ENCODE results near the gene TTC33.
"Not testable (repeated sequence)": the region's sequence is repeated elsewhere in the genome, so short reads cannot be mapped to it uniquely, and the experiment has no call there.

The TTC33 gene

DNA sequence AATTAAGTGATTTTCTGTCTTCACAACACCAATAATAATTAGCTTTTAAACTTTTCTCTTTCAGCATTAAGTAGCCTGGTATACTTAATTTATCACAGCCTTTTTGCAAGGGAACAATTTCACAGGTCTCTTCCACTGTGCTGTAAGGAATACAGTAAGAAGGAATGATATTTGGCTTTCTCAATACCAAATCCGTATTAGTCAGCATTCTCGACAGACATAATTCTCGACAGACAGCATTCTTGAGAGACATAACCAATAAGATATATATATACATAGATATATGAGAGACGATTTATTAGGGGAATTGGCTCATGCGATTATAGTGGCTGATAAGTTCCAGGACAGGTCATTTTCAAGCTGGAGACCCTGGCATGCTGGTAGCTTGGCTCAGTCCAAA, 24.4 kb upstream of the TTC33 start:
- DNase-seq (ENCODE audit: low spot score): no peak

DNA sequence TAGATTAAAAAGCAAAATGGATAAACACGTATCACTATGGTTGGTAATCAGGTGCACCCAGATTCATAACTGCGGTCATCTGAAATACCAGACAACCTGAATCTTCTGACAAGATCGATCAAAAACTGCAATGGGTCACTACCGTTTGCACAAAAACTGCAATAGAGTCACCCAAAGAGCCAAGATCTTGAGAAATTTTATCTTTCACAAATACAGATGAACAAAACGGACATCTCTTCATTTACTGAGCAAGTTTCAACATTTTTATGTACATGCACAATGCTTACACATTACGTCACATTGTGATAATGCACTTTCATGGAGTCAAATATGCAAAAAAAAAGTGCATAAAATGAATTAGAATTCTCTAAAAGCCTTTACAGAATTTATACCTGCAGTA, 23.8 kb upstream of the TTC33 start:
- no peak for DNase-seq (ENCODE audit: low spot score)

DNA sequence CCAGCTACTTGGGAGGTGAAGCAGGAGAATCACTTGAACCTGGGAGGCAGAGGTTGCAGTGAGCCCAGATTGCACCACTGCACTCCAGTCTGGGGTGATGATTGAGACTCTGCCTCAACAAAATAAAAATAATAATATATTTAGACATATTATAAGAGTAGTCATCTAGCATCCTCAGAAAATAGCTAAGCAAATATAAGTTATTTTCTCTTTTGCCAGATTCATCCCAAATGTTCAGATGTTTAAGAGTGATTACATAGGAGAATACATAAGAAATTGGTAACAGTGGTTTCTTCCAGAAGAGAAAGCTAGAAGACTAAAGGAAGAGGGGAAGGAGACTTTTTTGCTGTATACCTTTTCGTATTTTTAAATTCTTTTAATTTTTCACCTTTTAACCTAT, 22.4 kb upstream of the TTC33 start:
- no peak for DNase-seq (ENCODE audit: low spot score)

DNA sequence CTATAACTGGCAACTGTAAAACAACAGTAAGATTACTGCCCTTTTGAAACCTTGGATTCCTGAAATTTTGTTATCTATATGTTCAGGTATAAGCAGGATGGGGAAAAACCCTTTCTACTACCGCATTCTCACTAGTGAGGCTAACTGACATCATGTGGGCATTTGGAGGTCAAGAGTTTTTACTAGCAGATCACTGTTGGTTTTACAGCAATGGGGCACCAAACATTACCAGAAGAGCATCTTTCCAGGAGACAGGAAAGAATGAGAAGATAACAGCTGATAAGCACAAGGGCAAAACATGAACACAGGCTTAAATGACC, 20.9 kb upstream of the TTC33 start:
- no peak for DNase-seq (ENCODE audit: low spot score)

DNA sequence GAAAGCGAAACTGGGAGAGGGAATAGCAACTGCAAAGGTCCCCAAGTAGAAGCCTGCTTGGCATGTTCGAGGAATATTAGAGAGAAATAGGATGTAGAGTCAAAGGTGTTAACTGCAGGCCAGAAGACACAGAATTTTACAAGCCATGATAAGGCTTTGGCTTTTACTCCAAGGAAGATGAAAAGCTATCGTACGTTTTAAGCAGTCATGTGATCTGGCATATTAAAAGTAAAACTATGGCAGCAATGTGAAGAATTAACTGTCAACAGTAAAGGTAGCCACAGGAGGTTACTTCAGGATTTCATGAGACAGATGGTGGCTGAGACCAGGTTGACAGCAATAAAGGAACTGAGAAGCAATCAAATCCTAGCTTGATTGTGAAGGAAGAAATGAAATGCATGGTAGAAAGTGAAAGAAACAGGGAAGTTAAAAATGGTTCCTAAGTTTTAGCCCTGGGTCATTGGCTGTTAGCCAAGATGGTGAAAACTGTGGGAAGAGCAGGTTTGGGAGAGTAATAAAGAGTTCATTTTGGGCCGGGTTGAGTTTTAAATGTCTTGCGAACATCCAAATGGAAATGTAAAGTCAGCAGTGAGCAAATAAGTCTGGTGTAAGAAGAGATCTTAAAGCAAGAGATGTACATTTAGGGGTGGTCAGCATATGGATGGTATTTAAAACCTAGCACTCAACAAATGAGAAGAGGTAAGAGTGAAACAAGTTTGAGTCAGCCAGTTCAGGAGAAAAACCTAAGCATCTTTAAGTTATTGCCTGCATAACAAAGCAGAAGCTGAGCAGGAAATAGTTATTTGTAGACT, 20.3 kb upstream of the TTC33 start:
- DNase-seq (ENCODE audit: low spot score): no peak

DNA sequence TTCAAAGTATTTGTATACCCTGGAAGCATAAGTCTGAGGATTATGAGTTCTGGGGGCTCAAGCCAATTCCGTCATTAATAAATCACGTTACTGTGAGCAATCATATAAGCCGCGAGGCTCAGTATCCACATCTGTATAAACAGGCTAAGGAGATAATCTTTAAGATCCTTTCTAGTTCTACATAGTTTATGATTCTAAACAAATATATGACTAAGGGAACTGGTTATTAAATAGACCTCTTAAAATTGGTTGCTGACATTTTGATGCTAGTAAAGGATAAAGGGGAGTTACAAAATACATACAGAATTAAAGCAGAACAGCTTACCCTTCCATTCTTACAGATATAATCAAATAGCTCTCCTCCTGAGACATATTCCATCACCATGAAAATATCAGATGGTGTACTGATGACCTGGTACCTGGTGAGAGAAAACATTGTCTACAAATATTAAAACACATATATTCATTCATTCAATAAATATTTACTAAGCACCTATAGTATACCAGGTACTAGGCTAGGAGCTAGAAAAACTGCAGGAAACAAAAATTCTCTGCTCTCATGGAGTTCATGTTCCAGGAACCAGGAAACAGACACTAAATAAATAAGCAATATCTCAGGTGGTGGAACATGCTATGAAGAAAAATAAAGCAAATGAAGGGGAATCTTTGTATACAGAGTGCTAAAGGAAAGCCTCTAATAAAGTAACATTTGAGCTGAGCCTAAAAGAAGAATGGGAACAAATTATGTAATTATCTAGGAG, 19.5 kb upstream of the TTC33 start:
- DNase-seq (ENCODE audit: low spot score): no peak

DNA sequence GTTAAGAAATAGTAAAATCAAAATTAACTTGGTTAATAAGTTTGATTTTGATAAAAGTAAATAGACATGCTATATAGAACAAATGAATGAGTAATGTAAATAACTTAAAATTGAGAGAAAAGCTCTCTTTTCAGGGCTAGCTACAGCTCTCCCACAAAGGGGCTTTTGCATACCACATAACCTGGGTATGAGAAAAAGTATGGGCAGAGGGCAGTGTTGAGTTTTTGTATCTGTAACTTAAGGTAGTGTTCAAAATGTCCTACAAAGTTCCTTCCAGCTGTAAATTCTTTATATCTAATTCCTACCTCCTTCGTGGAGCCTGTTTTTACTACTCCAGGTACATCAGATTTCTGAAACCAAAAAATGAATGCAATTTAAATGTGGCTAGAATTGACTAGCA, 18.9 kb upstream of the TTC33 start:
- no peak for DNase-seq (ENCODE audit: low spot score)

DNA sequence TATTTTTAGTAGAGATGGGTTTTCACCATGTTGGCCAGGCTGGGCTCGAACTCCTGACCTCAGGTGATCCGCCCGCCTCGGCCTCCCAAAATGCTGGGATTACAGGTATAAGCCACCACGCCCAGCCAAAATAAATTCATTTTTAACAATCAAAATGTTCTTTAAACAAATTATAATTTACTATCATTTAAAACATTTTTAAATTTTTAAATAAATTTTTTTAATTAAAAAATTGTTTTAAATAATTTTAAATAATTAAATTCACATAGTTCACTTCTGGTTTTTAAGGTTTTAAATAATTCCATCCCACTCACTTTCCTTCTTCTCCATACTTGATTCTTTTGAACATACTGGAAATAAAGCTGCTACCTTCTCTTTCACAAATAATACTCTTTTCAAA, 15.0 kb upstream of the TTC33 start:
- no peak for DNase-seq (ENCODE audit: low spot score)

DNA sequence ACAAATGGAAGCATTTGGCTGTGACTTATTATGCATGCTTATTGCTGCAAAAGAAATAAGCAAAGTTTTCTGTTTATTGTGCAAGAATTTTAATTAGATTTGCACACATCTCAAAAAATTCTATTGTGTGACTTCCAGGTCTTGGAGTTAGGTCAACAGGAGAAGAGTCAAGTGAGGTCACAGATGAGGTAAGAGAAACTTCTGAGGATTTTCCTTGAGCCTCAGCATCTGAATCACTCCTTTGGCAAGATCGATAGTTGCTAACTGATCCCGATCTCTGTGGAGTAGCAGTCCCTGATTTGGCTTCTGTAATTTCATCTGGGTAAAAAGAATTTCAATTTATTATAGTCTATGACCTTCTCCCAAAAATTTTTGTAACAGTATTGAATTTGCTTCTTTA, 6.9 kb upstream of the TTC33 start:
- no peak for DNase-seq (ENCODE audit: low spot score)

DNA sequence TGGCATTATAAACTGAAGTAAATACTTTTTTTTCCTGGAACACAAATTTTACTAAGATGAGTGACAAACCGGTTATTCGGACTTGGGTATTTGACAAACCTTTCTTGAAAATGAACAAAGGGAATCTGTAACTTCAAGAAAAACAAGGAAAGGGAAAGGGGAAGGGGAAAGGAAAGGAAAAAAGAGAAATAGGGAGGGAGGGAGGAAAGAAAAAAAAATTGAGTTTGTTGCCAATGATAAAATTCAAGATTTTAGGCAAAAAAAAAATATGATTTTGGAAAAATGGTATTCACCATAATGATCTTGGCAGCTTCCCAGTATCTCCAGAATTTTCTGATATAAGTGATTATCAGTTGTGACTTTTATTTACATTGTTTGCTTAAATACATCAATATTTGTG, 1.6 kb upstream of the TTC33 start:
- no peak for DNase-seq (ENCODE audit: low spot score)

DNA sequence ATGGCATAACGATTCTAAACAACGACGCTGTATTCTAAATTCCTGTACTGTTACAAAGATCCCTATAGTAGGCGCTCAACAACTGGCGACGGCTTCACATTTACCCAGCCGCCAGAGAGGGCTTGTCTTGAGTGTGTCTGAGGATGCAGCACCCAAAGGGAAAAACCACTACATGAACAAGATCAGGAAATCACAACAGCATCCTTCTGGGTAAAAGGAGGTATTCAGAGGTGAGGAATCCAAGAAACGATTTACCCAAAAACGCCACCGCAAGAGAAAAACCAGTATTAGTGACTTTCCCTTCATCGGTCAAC, 711 bp downstream of the TTC33 start:
- peak; percentile 78 for DNase-seq (ENCODE audit: low spot score)

DNA sequence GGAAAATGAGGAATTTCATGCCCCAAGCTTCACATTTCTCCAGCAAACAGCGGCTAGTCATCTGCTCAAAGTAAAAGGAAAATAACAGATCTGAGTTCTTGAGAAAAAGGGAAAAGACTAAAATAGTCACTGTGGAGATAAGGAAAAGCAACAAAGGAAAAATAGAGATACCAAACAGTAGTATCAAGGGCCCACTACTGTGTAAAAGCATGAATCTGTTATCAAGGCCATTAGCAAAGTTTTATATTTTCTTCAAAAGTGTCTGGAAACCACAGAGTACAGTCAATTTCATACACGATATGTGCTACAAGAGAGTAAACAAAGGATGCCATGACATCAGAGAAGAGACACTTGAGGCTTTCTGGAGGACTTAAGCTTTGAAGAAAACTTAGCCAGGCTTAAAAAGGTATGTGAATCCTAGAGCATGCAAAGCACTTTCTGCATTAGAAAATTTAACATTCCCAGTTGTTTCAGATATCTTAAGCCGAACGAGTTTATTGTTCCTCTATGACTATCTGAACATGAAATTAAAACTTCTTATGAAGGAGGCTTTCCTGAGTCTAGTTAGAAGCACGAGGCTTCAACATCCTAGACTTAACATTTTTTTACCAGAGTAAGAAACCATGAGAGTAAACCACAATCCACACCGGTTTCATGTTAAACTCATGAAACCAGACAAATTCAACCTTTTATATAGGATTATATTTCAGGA, 1.2 kb downstream of the TTC33 start:
- no peak for DNase-seq (ENCODE audit: low spot score)

DNA sequence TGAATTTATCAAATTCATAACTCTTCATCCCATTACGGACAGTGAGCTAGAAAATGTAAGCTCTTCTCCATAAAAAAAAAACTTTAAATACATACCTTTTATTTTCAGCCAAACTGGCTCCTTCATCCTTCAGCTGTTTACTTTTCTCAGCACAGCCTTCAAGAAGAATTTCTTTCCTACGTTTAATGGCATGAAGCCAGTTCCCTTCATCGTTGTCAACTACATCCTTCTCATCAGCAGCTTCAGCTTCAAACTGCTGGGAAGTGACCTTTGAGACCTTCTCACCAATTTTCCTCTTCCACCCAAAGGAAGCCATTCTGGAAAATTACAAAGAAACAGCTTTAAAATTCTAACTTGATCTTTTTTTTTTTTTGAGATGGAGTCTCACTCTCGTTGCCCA, 9.1 kb downstream of the TTC33 start:
- no peak for DNase-seq (ENCODE audit: low spot score)

DNA sequence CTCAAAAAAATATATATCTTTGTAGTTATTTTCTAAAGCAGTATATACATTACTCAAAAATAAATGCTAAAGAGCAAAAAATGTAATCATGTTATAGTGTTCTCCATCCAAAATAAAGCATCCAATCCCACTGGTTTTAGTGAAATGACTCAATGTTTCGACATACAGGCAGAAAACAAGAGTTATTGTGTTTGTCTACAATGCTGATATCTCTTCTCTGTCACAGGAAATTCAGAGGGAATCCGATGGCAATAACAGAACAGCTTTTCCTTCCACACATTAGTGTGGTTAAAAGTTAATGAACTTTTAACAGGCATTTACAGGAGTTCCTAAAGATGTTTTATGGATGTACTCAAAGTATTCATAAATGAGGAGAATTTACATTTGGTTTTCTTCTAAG, 12.0 kb downstream of the TTC33 start:
- no peak for DNase-seq (ENCODE audit: low spot score)

DNA sequence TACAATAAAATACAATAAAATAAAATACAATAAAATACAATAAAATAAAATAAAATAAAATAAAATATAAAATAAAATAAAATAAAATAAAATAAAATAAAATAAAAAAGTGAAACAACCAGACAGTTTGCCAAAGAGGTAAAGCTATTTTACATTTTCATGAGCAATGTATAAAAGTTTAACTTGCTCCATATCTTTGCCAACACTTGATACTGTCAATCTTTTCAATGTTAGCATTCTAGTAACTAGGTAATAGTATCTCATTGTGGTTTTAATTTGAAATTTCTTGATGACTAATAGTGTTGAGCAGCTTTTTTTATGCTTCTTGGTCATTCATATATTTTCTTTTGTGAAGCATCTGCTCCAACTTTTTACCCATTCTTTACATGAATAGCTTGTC, 17.3 kb downstream of the TTC33 start:
- DNase-seq (ENCODE audit: low spot score): no peak

DNA sequence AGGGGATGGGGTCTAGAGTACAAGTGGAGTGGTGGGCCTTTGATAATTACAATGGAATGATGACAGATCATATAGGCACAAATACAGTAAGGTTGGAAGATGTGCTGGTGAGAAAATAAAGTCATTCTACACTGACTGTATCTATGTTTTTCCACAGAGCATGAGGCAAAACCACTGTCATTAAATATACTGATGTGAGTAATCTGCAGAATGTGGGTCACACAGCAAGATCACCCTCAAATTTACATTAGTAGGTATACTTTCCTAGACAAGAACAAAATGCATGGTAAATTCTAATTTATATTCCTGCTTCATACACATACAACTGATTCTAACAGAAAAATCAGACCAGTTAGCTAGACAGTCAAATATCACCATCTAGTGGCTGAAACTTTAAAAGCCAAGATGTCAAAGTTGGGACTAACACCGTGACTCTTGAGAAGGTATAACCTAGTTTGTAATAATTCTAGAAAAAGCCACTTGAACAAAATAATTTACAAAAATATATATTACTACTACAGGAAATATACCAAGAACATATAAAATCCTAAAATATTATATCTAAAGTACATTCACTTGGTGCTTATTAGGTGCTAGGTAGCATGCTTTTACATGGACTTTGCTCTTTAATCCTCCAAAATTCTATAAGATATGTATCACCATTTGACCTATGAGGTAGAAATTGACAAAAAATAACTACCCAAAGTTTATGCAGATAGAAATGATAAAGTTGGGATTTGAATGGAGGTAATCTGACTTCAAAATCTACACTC, 19.5 kb downstream of the TTC33 start:
- no peak for DNase-seq (ENCODE audit: low spot score)

DNA sequence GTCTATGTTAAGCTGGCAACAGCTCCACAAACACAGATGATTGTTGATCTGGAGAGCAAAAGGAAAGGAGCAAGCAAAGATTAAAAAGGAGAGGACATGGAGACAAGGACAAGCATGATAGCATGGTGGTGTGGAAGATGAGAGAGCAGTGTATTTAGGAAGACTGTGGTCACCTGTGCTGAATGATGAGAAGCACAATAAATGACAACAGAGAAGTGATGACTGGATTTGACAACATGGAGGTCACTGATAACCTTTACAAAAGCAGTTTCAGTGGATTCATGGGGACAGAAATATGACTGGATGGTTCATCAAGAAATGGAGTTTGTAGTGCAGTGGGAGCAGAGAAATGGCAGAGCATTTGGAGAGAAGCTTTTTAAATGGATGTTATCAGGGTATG, 20.2 kb downstream of the TTC33 start:
- DNase-seq (ENCODE audit: low spot score): no peak

DNA sequence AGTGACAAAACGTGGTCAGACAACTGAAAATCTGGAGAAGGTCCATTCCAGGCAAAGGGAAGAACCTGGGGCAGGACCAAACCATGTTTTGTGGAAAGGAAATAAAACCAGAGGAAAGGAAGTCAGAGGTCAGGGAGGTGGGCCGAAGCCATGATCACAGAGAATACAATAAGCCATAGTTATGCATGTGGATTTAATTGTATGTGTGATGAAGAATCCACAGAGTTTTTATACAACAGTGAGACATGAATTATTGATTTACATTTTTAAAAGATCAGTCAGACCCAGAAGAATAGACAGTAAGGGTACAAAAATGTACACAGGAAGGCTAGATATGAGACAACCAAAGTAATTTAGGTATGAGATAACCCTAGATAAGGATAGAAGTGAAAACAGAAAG, 20.8 kb downstream of the TTC33 start:
- no peak for DNase-seq (ENCODE audit: low spot score)

DNA sequence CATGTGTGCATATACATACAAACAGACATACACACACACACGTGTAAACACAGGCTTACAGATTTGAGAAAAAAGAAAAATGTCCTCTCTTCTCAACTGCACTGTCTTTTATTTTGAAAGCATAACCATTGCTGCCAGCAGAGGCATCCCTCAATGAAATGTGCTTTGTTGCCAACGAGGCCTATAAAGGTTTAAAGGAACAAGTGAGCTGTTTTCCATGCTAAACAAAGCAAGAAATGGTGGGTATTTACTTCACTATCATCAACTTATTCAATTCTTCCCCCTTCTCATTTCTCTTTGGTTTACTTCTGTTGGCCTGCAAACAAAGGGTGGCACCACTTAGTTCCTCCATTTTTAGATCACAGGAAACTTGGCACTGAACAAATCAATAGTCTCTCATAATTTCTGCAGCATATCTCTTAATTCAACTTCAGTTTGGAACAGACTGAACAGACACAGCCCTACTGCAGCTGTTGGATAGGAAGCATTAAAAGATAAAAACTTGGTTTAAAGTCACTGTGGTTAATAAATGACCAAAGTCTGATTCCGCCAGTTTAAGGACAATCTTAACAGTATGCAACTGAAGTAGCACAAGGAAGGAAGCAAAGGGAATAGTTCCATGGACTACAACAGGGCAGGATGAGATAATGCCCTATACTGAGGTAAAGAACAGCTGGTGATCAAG, 21.7 kb downstream of the TTC33 start:
- DNase-seq (ENCODE audit: low spot score): no peak

DNA sequence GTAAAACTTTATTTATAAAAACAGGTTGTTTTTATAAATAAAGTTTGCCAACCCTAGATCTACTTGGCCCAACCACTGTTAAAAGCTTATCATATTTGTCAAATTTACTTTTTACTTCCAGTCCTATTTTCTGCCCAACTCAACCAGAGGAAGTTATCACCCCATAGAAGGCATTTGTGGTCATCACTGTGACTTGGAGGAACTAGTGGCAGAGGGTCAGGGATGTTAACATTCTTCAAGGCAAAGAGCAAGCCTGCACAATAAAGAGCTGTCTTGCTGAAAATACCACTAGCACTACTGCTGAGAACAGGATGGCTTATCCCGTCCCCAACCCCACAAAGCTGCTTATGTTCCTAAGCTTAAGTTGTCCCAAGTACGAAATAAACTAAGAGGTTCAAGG, 22.3 kb downstream of the TTC33 start:
- DNase-seq (ENCODE audit: low spot score): no peak

DNA sequence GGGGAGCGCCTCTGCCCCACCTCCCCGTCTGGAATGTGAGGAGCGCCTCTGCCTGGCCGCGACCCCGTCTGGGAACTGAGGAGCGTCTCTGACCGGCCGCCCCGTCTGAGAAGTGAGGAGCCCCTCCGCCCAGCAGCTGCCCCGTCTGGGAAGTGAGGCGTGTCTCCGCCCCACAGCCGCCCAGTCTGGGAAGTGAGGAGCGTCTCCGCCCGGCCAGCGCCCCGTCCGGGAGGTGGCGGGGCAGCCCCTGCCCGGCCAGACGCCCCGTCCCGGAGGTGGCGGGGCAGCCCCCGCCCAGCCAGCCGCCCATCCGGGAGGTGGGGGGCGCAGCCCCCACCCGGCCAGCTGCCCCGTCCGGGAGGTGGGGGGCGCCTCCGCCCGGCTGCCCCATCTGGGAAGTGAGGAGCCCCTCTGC, 33.3 kb downstream of the TTC33 start:
- DNase-seq (ENCODE audit: low spot score): not testable (repeated sequence)

DNA sequence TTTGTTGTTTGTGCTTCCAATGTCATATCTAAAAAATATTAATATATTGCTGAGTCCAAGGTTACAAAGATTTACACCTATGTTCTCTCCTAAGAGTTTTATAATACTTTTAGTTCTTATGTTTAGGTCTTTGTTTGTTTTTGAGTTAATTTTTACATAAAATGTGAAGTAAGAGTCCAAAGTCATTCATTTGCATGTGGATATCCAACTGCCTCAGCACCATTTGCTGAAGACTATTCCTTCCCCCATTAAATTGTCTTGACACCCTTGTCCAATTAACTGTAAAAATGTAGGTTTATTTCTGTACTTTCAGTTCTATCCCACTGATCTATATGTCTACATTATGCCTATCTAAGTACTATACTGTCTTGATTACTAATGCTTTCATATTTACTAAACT, 35.7 kb downstream of the TTC33 start:
- no peak for DNase-seq (ENCODE audit: low spot score)

All from HuH-7.5 (cell line).